AG04449 (cell line): ENCODE results near the gene CARHSP1.

Experiments used
- CTCF ChIA-PET: fragments of 350-600 bp; formaldehyde crosslinking; extraction: SDS; loops from one replicate; lab custom pipeline; 2021; ENCODE audit warnings: antibody characterized with exemption; lab: Yijun Ruan, JAX
- POLR2A ChIA-PET: fragments of 400-600, 350-600 bp; formaldehyde crosslinking; extraction: SDS; loops from one replicate; lab custom pipeline; 2020; ENCODE audit warnings: antibody characterized with exemption, inconsistent platforms; lab: Yijun Ruan, JAX
- DNase-seq: peaks from one replicate; pipeline ENCODE4 v3.0.0-alpha.2; 2010; ENCODE audit warnings: low read depth, low spot score
- H3K4me3 ChIP-seq: 2 replicates; pipeline ENCODE4 v1.5.1; 2011; ENCODE audit warnings: low read depth, mild to moderate bottlenecking, control low read depth, low read length
- TF ChIP-seq, protein P1 (sequence below): IDR thresholded peaks from one replicate; pipeline ENCODE4 v1.5.1; 2011; ENCODE audit warnings: mild to moderate bottlenecking, moderate library complexity, low read length, control low read depth, inconsistent platforms; ENCODE audit not compliant: insufficient read depth; ENCODE audit errors: missing control alignments

CARHSP1 gene

DNA sequence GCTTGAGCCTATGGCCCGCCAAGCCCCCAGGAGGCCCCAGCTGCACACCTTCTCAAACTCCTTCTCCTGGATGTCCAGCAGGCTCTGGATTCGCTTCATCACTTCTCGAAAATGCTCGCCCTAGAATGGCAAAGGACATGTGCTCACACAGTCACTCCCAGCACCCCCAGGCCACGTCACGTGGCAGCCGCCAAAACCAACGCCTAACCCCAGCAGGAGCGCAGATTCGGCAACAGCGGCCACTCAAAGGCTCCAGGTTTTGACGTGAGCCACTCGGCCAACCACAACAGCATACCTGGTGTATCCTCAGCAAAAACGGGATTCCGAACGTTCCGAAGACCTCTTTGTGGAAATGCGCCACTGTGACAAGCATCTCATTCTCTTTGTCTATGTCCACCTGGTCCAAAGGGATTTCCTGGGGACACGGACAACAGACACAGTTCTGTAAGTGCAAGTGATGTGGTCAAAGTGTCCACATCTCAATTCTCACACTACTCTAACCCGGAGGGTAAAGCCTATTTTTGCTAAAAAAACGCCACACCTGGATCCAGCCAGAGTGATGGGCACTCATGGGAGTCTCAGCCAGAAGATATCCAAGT lies 26.0 kb upstream of the CARHSP1 start:
- ChIA-PET CTCF (interaction anchor here (1.3 to 4.1 kb wide), 5 partner anchors 14 to 114 kb away, joined by 3 to 39 read pairs (median 12); partner anchors contain the start of gene LITAFD), POLR2A (no interaction called here)
- no peak overlapping the region for H3K4me3 ChIP-seq
- TF ChIP-seq, protein P1, sequence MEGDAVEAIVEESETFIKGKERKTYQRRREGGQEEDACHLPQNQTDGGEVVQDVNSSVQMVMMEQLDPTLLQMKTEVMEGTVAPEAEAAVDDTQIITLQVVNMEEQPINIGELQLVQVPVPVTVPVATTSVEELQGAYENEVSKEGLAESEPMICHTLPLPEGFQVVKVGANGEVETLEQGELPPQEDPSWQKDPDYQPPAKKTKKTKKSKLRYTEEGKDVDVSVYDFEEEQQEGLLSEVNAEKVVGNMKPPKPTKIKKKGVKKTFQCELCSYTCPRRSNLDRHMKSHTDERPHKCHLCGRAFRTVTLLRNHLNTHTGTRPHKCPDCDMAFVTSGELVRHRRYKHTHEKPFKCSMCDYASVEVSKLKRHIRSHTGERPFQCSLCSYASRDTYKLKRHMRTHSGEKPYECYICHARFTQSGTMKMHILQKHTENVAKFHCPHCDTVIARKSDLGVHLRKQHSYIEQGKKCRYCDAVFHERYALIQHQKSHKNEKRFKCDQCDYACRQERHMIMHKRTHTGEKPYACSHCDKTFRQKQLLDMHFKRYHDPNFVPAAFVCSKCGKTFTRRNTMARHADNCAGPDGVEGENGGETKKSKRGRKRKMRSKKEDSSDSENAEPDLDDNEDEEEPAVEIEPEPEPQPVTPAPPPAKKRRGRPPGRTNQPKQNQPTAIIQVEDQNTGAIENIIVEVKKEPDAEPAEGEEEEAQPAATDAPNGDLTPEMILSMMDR = no peak
- DNase-seq = no peak

DNA sequence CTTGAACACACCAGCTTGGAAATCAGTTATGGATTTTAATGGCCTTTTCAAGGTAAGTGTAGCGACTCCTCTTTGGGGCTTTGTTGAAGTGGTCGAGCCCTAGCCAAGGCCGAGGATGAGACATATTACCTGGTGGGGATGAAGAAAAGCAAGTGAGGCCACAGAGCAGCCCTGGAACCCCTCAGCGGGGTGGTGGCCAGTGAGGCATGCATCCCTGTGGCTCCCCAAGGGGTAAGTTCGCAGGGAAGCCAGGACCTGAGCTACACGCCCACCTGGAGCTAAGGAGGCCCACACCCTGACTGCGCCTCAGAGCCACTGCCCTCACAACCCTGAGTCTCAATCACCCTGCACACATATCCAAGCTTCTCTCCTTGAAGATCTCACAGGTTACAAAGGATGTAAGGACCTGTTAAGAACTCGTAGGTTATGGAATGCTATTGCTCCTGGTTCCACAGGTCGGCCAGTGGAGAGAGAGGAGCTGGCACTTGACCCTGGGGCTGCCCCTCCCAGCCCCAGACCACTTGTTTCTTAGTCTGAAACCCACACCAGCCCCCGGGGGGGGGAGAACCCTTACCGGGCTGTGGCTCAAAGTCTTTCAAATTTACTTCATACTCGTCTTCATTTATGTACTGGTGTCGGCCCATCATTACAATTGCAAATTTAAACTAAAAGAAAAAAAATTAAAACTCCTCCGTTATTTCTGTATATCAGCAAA lies 25.3 kb upstream of the CARHSP1 start:
- DNase-seq = no peak
- POLR2A ChIA-PET = interaction anchor here (0.7 kb wide), 1 partner anchor 25 kb away, joined by 3 read pairs; the partner anchor contains the start of gene CARHSP1
- TF ChIP-seq, protein P1 = no peak
- no peak overlapping the region for H3K4me3 ChIP-seq
- CTCF ChIA-PET = interaction anchor here (0.6 to 4.1 kb wide), 5 partner anchors 14 to 115 kb away, joined by 3 to 39 read pairs (median 10); no protein-coding TSS in a partner anchor

DNA sequence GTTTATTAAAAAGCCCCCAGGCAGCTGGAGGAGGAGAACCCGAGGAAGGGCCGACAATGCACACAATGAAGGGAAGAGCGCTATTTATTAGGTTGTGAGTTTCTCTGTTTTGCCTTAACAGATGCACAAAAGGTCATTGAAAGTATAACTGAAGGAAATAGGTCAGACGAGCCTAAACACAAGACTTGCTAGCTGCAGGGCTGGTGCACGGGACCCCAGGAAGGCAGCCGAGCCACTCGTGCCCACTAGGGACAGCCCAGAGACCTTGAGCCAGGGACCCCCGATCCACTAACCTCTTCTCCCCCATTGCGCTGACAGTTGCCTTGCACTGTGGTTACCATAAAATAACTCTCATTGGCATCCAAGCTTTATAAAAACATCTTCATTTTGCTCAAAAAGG lies 24.6 kb upstream of the CARHSP1 start:
- POLR2A ChIA-PET = no interaction called here
- DNase-seq = no peak
- TF ChIP-seq, protein P1 = no peak
- CTCF ChIA-PET = interaction anchor here (1.3 to 4.1 kb wide), 3 partner anchors 13 to 116 kb away, joined by 3 to 39 read pairs (median 10); no protein-coding TSS in a partner anchor
- H3K4me3 ChIP-seq = no peak overlapping the region

DNA sequence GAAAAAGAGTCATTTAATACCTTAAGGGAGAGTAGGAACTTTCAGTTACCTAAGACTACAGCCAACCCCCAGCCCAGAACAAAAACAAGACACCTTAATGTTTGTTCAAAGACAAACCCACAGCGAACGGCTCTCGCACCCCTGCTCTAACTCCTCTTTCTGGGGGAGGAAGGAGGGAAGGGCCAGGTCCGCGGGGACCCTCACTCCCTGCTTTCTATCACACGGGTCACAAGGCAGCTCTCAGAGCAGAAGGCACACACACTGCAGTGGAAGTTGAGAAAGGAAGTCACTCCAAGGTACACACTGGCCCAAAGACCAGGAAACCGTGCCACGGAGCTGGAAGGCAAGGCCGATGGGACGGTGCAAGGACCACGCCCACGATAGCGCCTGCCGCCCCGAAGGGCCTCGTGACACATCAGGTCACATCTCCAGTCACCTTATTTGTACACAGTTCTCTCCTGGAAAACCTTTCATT lies 23.3 kb upstream of the CARHSP1 start:
- TF ChIP-seq, protein P1 = no peak
- H3K4me3 ChIP-seq = no peak overlapping the region
- POLR2A ChIA-PET = no interaction called here

DNA sequence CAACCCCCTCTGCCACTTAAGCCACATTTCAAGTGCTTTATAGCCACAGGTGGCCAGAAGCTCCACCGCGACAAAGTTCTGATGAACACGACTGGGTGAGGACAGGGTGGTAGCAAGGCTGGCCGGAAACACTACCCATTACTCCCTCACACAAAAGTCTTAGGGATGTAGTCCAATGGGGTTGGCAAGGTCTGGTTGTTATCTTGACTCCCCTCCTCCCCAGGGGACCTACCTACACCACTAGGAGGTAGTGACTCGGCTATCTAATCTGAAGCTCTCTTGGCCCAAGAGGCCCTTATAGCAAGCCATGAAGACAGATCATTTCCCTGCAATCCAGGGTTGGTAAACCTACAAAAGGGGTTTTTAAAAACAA lies 21.7 kb upstream of the CARHSP1 start:
- H3K4me3 ChIP-seq = no peak overlapping the region
- ChIA-PET CTCF (interaction anchor here (3.7 to 4.1 kb wide), 2 partner anchors 10 to 118 kb away, joined by 13 to 39 read pairs; no protein-coding TSS in a partner anchor), POLR2A (no interaction called here)
- no peak for DNase-seq
- TF ChIP-seq, protein P1 = no peak

More for the DNA sequence above, 23.3 kb upstream of the CARHSP1 start:
- CTCF ChIA-PET = interaction anchor here (1.3 to 4.1 kb wide), 4 partner anchors 9 to 117 kb away, joined by 3 to 39 read pairs (median 7); no protein-coding TSS in a partner anchor
- no peak for DNase-seq
